ENCODE results near the gene THYN1.

Gene THYN1

DNA sequence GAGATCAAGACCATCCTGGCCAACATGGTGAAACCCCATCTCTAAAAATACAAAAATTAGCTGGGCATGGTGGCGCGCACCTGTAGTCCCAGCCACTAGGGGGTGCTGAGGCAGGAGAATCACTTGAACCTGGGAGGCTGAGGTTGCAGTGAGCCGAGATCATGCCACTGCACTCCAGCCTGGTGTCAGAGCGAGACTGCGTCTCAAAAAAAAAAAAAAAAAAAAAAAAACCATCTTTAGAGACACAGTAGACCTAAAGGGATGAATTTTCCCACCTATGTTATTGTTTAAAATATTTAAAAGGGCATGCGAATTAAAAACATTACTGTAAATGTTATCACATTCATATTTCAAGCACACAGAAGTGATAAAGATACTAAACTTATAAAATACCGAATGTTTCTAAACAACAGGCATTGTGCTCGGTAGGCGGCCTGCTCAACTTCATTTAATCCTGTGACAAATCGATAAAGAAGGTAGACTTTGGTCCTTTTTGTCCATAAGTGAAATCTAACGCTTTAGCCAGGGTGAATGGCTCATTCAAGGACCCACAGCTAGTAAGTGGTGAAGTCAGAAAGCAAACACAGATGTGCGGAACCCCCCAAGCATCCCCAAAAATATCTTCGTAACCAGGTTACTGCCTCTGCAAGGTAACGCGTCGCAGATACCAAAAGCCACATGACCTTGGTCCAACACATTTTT lies 45.5 kb downstream of the THYN1 start:
- DNase-seq, result peak; percentile 20 to 69 (median 40)

DNA sequence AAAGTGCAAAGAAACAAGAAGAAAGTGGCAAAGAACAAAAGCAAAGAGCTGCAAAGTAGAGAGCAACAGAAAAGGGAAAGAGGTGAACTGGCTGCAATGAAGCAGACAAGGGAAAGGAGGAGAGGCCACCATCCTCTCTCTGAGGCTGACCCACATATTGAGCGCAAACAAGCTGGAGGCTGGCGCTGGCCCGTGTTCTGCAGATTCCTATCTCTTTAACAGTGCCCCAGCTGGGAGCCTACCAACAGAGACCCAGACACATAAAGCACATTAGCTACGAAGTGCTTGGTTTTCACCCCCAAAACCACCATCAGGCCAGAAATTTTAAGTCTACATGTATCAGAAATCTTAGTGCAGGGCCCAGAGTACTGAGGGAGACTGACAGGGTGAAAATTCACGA lies 47.0 kb downstream of the THYN1 start:
- no peak for DNase-seq

DNA sequence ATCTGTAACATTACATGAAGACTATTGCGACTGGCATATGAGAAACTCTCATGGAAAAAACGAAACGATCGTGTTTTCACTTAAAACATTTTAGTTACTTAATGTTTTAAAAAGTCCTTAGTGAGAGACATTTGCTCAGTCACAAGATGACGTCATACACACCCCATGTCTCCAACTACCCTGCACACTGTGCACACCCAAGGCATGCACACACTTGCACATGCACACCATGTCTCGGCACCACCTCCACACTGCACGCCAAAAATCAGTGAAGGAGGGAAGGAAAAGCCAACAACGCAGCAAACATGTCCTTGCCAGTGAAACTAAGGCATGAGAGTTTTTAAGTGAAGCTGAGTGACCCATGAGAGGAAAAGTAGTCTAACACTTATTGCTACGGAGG lies 47.4 kb downstream of the THYN1 start:
- no peak for DNase-seq

DNA sequence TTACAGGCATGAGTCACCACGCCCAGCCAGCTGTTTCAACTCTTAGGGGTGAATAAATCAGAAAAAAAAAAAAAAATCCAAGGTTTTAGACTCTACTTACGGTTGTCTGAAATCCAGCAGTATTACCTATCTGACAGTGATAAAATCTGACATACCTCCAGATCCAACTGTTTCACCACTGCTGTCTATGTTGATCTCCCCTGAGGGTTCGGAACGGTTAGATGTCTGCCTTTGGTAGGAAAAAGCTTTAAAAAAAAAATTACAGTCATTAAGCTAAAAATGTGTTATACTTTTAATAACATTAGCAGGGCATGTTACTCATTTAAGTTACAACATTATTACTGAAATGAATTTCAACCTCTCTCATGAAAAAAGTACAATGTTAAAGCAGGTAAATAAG lies 50.5 kb downstream of the THYN1 start:
- DNase-seq, result no peak

DNA sequence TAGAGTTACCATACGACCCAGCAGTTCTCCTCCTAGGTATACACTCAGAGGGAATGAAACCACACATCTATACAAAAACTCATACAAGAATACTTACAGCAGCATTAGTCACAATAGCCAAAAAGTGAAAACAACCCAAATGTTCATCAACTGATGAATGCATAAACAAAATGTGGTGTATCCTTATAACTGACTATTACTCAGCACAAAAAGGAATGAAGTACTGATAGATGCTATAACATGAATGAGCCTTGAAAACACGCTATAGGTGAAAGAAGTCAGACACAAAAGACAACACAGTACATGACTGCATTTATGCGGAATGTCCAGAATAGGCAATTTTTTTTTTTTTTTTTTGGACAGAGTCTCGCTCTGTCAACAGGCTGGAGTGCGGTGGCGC lies 52.5 kb downstream of the THYN1 start:
- DNase-seq, result no peak

DNA sequence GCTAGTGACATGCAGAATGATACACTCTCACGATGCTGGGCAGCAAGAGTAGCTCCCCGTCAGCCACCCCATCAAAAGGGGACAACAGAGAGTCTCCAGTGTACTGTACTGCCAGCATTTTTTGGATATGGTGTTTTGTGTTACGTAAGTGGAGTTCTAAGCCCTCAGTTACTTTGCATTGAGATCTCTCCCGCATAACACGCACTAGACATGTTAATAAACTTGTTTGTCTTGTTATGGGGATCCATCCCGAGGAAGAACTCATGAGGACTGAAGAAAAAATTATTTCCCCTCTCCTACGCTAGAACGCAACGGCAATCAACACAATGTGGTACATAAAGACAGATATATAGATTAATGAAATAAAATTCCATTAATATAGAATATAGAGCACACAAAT lies 53.6 kb downstream of the THYN1 start:
- no peak for DNase-seq
